GM23338 (cell line): ENCODE data around the gene FRG2C.
"Not testable (repeated sequence)": the region's sequence is repeated elsewhere in the genome, so short reads cannot be mapped to it uniquely, and the experiment has no call there.

Source experiments
- CREB1 ChIP-seq: fragments of 250-450 bp; sonication (Bioruptor Pico); IDR thresholded peaks from 2 replicates; pipeline ENCODE4 v1.5.0; 2020; ENCODE audit warnings: low read depth, mild to moderate bottlenecking, moderate library complexity
- CTCF ChIP-seq, 2 experiments: fragments of 200-600 bp in 1 of 2; sonication (generic) in 1 of 2; conservative IDR thresholded peaks; 2 replicates each; pipeline versions ENCODE4 v1.5.1 to v1.6.1; 2016 to 2017; ENCODE audit warnings: antibody characterized with exemption in 2 of 2, low read depth in 2 of 2, mild to moderate bottlenecking in 2 of 2, moderate library complexity in 1 of 2
- ETS1 ChIP-seq: IDR thresholded peaks from 2 replicates; pipeline ENCODE4 v1.6.1; 2016; ENCODE audit warnings: antibody characterized with exemption
- EZH2 ChIP-seq: fragments of 200-600 bp; sonication (generic); IDR thresholded peaks from one replicate; pipeline ENCODE4 v1.8.0; 2017; ENCODE audit warnings: antibody characterized with exemption, mild to moderate bottlenecking, low read depth; ENCODE audit not compliant: unreplicated experiment
- EZH2phosphoT487 ChIP-seq: fragments of 200-600 bp; sonication (generic); IDR thresholded peaks from one replicate; pipeline ENCODE4 v1.8.1; 2018; ENCODE audit warnings: antibody characterized with exemption; ENCODE audit not compliant: unreplicated experiment
- JUNB ChIP-seq: IDR thresholded peaks from one replicate; pipeline ENCODE4 v1.6.1; 2016; ENCODE audit warnings: antibody characterized with exemption; ENCODE audit not compliant: unreplicated experiment
- POLR2AphosphoS5 ChIP-seq: IDR thresholded peaks from 2 replicates; pipeline ENCODE4 v1.6.1; 2016; ENCODE audit warnings: antibody characterized with exemption, low read depth
- REST ChIP-seq: IDR thresholded peaks from one replicate; pipeline ENCODE4 v1.6.1; 2018; ENCODE audit warnings: antibody characterized with exemption; ENCODE audit not compliant: unreplicated experiment
- STAT1 ChIP-seq: IDR thresholded peaks from one replicate; pipeline ENCODE4 v1.6.1; 2016; ENCODE audit warnings: antibody characterized with exemption; ENCODE audit not compliant: unreplicated experiment
- ZNF114 ChIP-seq: fragments of 250-450 bp; sonication (Bioruptor Pico); IDR thresholded peaks from 2 replicates; pipeline ENCODE4 v1.5.0; 2020; ENCODE audit warnings: mild to moderate bottlenecking, moderate library complexity
- ZNF331 ChIP-seq: fragments of 250-450 bp; sonication (Bioruptor Pico); IDR thresholded peaks from 2 replicates; pipeline ENCODE4 v1.5.0; 2020; ENCODE audit warnings: low read depth, mild to moderate bottlenecking, moderate library complexity
- ZNF462 ChIP-seq: fragments of 250-450 bp; sonication (Bioruptor Pico); IDR thresholded peaks from 2 replicates; pipeline ENCODE4 v1.5.0; 2020; ENCODE audit warnings: mild to moderate bottlenecking, moderate library complexity

GRCh38 chr3:75621772-75622171 is 42.4 kb upstream of the FRG2C start:
- peak in 1 of 2 experiments; percentile 44; a peak in 2 of 4 replicates for TF ChIP-seq CTCF (conservative IDR thresholded peaks at IDR 0.05; ENCODE audit: low read depth in 2 of 2)
- TF ChIP-seq REST; EZH2; POLR2AphosphoS5; ZNF114 (CRISPR knock-in tag); STAT1; EZH2phosphoT487; ETS1; CREB1; JUNB; ZNF331; ZNF462 (CRISPR knock-in tag): not testable (repeated sequence)
